Measurements from ENCODE around the gene SRD5A3. TPM values are rescaled to one million over a fixed set of nuclear protein-coding genes. Genes with fewer than 3 reads are reported as not detected.

SRD5A3 gene
- total and polyA plus RNA-seq, 8 donors, result 12.1 to 31.3 (median 15.7) TPM

- no peak for DNase-seq
- intact Hi-C loops (cut with DNase I), result no loop called here
Observed at GRCh38 chr4:55369968-55370367, 23.9 kb downstream of the SRD5A3 start.

GRCh38 chr4:55372259-55372658 lies 26.2 kb downstream of the SRD5A3 start:
- ATAC-seq, result no peak
- no peaks in the 10 kb centered on the region for H3K4me1 ChIP-seq
- H3K36me3 ChIP-seq, result no peaks in the 10 kb centered on the region
- no peak for DNase-seq
- no peak overlapping the region for H3K4me3 ChIP-seq
- intact Hi-C loops (cut with DNase I), result no loop called here
- no peak overlapping the region for H3K27ac ChIP-seq
- TF ChIP-seq CTCF (IDR thresholded peaks at IDR 0.05), result no peak
- H3K27me3 ChIP-seq, result no peaks in the 10 kb centered on the region
- no peaks in the 10 kb centered on the region for H3K9me3 ChIP-seq

More at GRCh38 chr4:55369968-55370367, 23.9 kb downstream of the SRD5A3 start:
- no peak overlapping the region for H3K4me3 ChIP-seq
- no peak for TF ChIP-seq CTCF (IDR thresholded peaks at IDR 0.05)
- no peaks in the 10 kb centered on the region for H3K4me1 ChIP-seq
- H3K27me3 ChIP-seq, result no peaks in the 10 kb centered on the region
- H3K9me3 ChIP-seq, result no peaks in the 10 kb centered on the region
- H3K36me3 ChIP-seq, result no peaks in the 10 kb centered on the region
- H3K27ac ChIP-seq, result no peak overlapping the region
- ATAC-seq, result no peak

GRCh38 chr4:55373461-55373860 lies 27.4 kb downstream of the SRD5A3 start:
- H3K4me1 ChIP-seq, result no peaks in the 10 kb centered on the region
- TF ChIP-seq CTCF (IDR thresholded peaks at IDR 0.05), result no peak
- no peaks in the 10 kb centered on the region for H3K36me3 ChIP-seq
- no peaks in the 10 kb centered on the region for H3K27me3 ChIP-seq
- no peaks in the 10 kb centered on the region for H3K9me3 ChIP-seq
- H3K27ac ChIP-seq, result no peak overlapping the region
- DNase-seq (no peak), ATAC-seq (no peak)
- no peak overlapping the region for H3K4me3 ChIP-seq
- intact Hi-C loops (cut with DNase I), result no loop called here

- intact Hi-C loops (cut with DNase I), result no loop called here
- Histone ChIP-seq H3K27ac (no peak overlapping the region), H3K4me3 (no peak overlapping the region), H3K9me3 (no peaks in the 10 kb centered on the region), H3K27me3 (no peaks in the 10 kb centered on the region), H3K4me1 (no peaks in the 10 kb centered on the region), H3K36me3 (no peaks in the 10 kb centered on the region)
- ATAC-seq, result no peak
- no peak for TF ChIP-seq CTCF (IDR thresholded peaks at IDR 0.05)
- no peak for DNase-seq
Observed at GRCh38 chr4:55376698-55377097, 30.7 kb downstream of the SRD5A3 start.

GRCh38 chr4:55378617-55379467 lies 32.8 kb downstream of the SRD5A3 start:
- H3K4me1 ChIP-seq, result no peaks in the 10 kb centered on the region
- TF ChIP-seq CTCF (IDR thresholded peaks at IDR 0.05), result no peak
- DNase-seq (peak in 1 of 4 donors; percentile 49), ATAC-seq (peak; percentile 61)
- intact Hi-C loops (cut with DNase I), result no loop called here
- no peaks in the 10 kb centered on the region for H3K9me3 ChIP-seq
- no peaks in the 10 kb centered on the region for H3K27me3 ChIP-seq
- no peak overlapping the region for H3K4me3 ChIP-seq
- H3K36me3 ChIP-seq, result no peaks in the 10 kb centered on the region
- peak overlapping the region in 1 of 2 donors; percentile 44 for H3K27ac ChIP-seq
